Tibial nerve (tissue), 4 donors: Measurements from ENCODE around the gene OPHN1.
A peak's percentile ranks its signal among the peaks of the same experiment; 100 is the strongest.

ENCODE experiments used
- CTCF ChIP-seq, 5 experiments: fragments of 200-600 bp in 3 of 5; fragments of 450-650 bp in 2 of 5; sonication (generic) in 3 of 5; IDR thresholded peaks; one replicate each; pipeline ENCODE4 v1.5.1; 2016 to 2019; ENCODE audit warnings: antibody characterized with exemption in 5 of 5, mild to moderate bottlenecking in 3 of 5, moderate library complexity in 2 of 5
- EP300 ChIP-seq, 2 donors: sonication (generic); formaldehyde crosslinking; IDR thresholded peaks; one replicate each; pipeline ENCODE4 v1.6.1; 2017; ENCODE audit warnings: antibody characterized with exemption in 2 of 2, mild to moderate bottlenecking in 1 of 2
- POLR2A ChIP-seq, 2 donors: fragments of 450-650 bp; IDR thresholded peaks; one replicate each; pipeline ENCODE4 v1.6.1; 2017; ENCODE audit warnings: antibody characterized with exemption in 2 of 2, mild to moderate bottlenecking in 2 of 2, moderate library complexity in 2 of 2

DNA sequence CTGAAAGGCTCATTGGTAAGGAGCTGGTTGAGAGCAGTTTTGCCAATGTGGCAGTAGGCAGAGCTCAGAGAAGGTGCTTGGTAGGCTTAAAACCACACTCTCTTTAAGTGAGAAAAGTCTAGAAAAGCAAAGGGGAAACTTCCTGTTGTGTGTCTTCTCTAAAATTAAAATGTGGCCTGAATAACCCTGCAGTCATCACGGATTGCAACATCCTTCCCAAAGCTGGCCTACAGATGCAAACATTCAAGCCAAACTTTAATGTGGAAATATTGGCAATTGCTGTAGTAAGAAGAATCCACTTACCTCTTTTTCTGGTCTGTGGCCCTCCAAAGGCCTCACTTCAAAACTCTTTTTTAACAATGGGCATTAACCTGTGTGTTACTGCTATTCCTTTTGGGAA is 348.5 kb downstream of the OPHN1 start:
- TF ChIP-seq CTCF (IDR thresholded peaks at IDR 0.05) (no peak), POLR2A (IDR thresholded peaks at IDR 0.05) (no peak), EP300 (IDR thresholded peaks at IDR 0.05) (peak in 1 of 2 donors; percentile 70)
